Endodermal cell (in vitro differentiated cells): ENCODE measurements around the gene EMP3. TPM values are rescaled to one million over a fixed set of nuclear protein-coding genes. Genes with fewer than 3 reads are reported as not detected.

Experiments
- DNase-seq: peaks from one replicate; pipeline ENCODE4 v3.0.0-alpha.2; 2017
- H3K27ac ChIP-seq: 2 replicates; pipeline ENCODE4 v1.5.1; 2013; ENCODE audit warnings: mild to moderate bottlenecking, low read depth, low read length, moderate library complexity
- H3K27me3 ChIP-seq: 2 replicates; pipeline ENCODE4 v1.6.1; 2013; ENCODE audit warnings: mild to moderate bottlenecking, low read length, moderate library complexity; ENCODE audit not compliant: insufficient read depth, control insufficient read depth, poor library complexity, severe bottlenecking
- H3K36me3 ChIP-seq: 2 replicates; pipeline ENCODE4 v1.7.0; 2013; ENCODE audit warnings: mild to moderate bottlenecking, low read length, moderate library complexity; ENCODE audit not compliant: control insufficient read depth, insufficient read depth
- H3K4me1 ChIP-seq: one replicate; pipeline ENCODE4 v1.7.0; 2013; ENCODE audit warnings: low read length; ENCODE audit not compliant: control insufficient read depth, insufficient read depth
- H3K4me3 ChIP-seq: 2 replicates; pipeline ENCODE4 v1.5.1; 2013; ENCODE audit warnings: mild to moderate bottlenecking, low read length, moderate library complexity
- H3K9ac ChIP-seq: 2 replicates; pipeline ENCODE4 v1.6.1; 2013; ENCODE audit warnings: mild to moderate bottlenecking, low read length, moderate library complexity; ENCODE audit not compliant: poor library complexity, severe bottlenecking; ENCODE audit errors: extremely low read depth
- H3K9me3 ChIP-seq: 2 replicates; pipeline ENCODE4 v1.6.1; 2013; ENCODE audit warnings: mild to moderate bottlenecking, low read length, moderate library complexity; ENCODE audit not compliant: control insufficient read depth
- H3K27ac Mint-ChIP-seq: 2 replicates; pipeline ENCODE4 v1.8.0; 2020; ENCODE audit warnings: mixed read lengths
- H3K27me3 Mint-ChIP-seq: 2 replicates; pipeline ENCODE4 v1.8.0; 2021; ENCODE audit warnings: mild to moderate bottlenecking, mixed read lengths; ENCODE audit not compliant: insufficient read depth
- H3K36me3 Mint-ChIP-seq: 2 replicates; pipeline ENCODE4 v1.8.0; 2020; ENCODE audit warnings: low read depth, mixed read lengths
- H3K4me1 Mint-ChIP-seq: 2 replicates; pipeline ENCODE4 v1.8.0; 2020; ENCODE audit warnings: mixed read lengths
- H3K4me3 Mint-ChIP-seq: 2 replicates; pipeline ENCODE4 v1.8.0; 2020; ENCODE audit warnings: mild to moderate bottlenecking, moderate library complexity, mixed read lengths
- H3K9me3 Mint-ChIP-seq: 2 replicates; pipeline ENCODE4 v1.8.0; 2020; ENCODE audit warnings: mild to moderate bottlenecking, mixed read lengths
- WGBS, 2 experiments: methylation state at CpG; one replicate each; pipeline versions ENCODE4 v1.1.5 to v1.1.7; 2013; ENCODE audit warnings: missing lambda C conversion rate in 2 of 2, mixed read lengths in 1 of 2; ENCODE audit not compliant: insufficient coverage in 1 of 2, insufficient read length in 1 of 2; 5-methylcytosine and 5-hydroxymethylcytosine counted together
- total RNA-seq, 2 donors: library from RNA; stranded (reverse); fragmentation: NEBNext Ultra II Directional in 1 of 2; extraction: Animal tissue kit (Norgen Biotek cat#: 25700) in 1 of 2; gene quantifications; 2 replicates in 1 of 2; 3 replicates in 1 of 2; pipeline ENCODE4 v1.2.1, GENCODE V29; 2021
- TF ChIP-seq, protein P1 (sequence below): fragments of 200-600 bp; sonication (generic); conservative IDR thresholded peaks from 2 replicates; pipeline ENCODE4 v1.5.0; 2021; ENCODE audit warnings: antibody characterized with exemption, mild to moderate bottlenecking

The EMP3 gene
- total RNA-seq, 2 donors from 2014 or later = 3.5 TPM

- H3K4me3 ChIP-seq = no peak overlapping the region
- 84 to 91% methylated on average over 8 to 14 of the region's 14 CpGs for WGBS, 2 experiments
- Mint-ChIP-seq H3K36me3 (no peaks in the 10 kb centered on the region), H3K4me1 (no peaks in the 10 kb centered on the region), H3K27me3 (peaks cover 8% of the 10 kb centered on the region), H3K9me3 (no peaks in the 10 kb centered on the region), H3K4me3 (no peak overlapping the region), H3K27ac (no peak overlapping the region)
- no peak for DNase-seq
- TF ChIP-seq, protein P1, sequence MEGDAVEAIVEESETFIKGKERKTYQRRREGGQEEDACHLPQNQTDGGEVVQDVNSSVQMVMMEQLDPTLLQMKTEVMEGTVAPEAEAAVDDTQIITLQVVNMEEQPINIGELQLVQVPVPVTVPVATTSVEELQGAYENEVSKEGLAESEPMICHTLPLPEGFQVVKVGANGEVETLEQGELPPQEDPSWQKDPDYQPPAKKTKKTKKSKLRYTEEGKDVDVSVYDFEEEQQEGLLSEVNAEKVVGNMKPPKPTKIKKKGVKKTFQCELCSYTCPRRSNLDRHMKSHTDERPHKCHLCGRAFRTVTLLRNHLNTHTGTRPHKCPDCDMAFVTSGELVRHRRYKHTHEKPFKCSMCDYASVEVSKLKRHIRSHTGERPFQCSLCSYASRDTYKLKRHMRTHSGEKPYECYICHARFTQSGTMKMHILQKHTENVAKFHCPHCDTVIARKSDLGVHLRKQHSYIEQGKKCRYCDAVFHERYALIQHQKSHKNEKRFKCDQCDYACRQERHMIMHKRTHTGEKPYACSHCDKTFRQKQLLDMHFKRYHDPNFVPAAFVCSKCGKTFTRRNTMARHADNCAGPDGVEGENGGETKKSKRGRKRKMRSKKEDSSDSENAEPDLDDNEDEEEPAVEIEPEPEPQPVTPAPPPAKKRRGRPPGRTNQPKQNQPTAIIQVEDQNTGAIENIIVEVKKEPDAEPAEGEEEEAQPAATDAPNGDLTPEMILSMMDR = no peak
- H3K4me1 ChIP-seq = no peaks in the 10 kb centered on the region
- no peaks in the 10 kb centered on the region for H3K9me3 ChIP-seq
- H3K27me3 ChIP-seq = no peaks in the 10 kb centered on the region
- H3K36me3 ChIP-seq = no peaks in the 10 kb centered on the region
- H3K27ac ChIP-seq = peak overlapping the region; percentile 32
- H3K9ac ChIP-seq = no peak overlapping the region
These were observed 13.6 kb downstream of the EMP3 start for GRCh38 chr19:48338802-48339503.

- Histone ChIP-seq H3K9ac (no peak overlapping the region), H3K9me3 (no peaks in the 10 kb centered on the region), H3K27ac (no peak overlapping the region), H3K4me3 (no peak overlapping the region), H3K36me3 (no peaks in the 10 kb centered on the region), H3K4me1 (no peaks in the 10 kb centered on the region), H3K27me3 (no peaks in the 10 kb centered on the region)
- Mint-ChIP-seq H3K36me3 (no peaks in the 10 kb centered on the region), H3K9me3 (no peaks in the 10 kb centered on the region), H3K4me1 (no peaks in the 10 kb centered on the region), H3K27me3 (no peaks in the 10 kb centered on the region), H3K27ac (no peak overlapping the region), H3K4me3 (no peak overlapping the region)
- DNase-seq = no peak
- TF ChIP-seq, protein P1 = no peak
- WGBS, 2 experiments = 94 to 97% methylated on average over 11 of the region's 11 CpGs
These were observed 15.6 kb downstream of the EMP3 start for GRCh38 chr19:48340995-48341394.

- H3K27ac Mint-ChIP-seq = no peak overlapping the region
- DNase-seq = no peak
- TF ChIP-seq, protein P1 = no peak
- 85 to 96% methylated on average over 9 to 10 of the region's 10 CpGs for WGBS, 2 experiments
- H3K27ac ChIP-seq = no peak overlapping the region
- no peaks in the 10 kb centered on the region for H3K9me3 Mint-ChIP-seq
- H3K9ac ChIP-seq = no peak overlapping the region
- H3K27me3 ChIP-seq = no peaks in the 10 kb centered on the region
- no peaks in the 10 kb centered on the region for H3K4me1 ChIP-seq
- no peaks in the 10 kb centered on the region for H3K36me3 ChIP-seq
- H3K4me3 Mint-ChIP-seq = no peak overlapping the region
- no peaks in the 10 kb centered on the region for H3K9me3 ChIP-seq
- H3K36me3 Mint-ChIP-seq = no peaks in the 10 kb centered on the region
- H3K4me3 ChIP-seq = no peak overlapping the region
- no peaks in the 10 kb centered on the region for H3K27me3 Mint-ChIP-seq
- no peaks in the 10 kb centered on the region for H3K4me1 Mint-ChIP-seq
These were observed 16.4 kb downstream of the EMP3 start for GRCh38 chr19:48341515-48342413.
